Heart left ventricle (tissue), 16 donors: ENCODE results near the gene KRTAP8-1. TPM values are rescaled to one million over a fixed set of nuclear protein-coding genes. Genes with fewer than 3 reads are reported as not detected.
A peak's percentile ranks its signal among the peaks of the same experiment; 100 is the strongest.

Experiments
- ATAC-seq, 4 donors: fragments of 200-7000 bp; cut with Tn5 transposase; one replicate each; pipeline ENCODE4 v1.9.1; 2020 to 2022; ENCODE audit warnings: moderate library complexity in 4 of 4, mild to moderate bottlenecking in 3 of 4, moderate number of reproducible peaks in 1 of 4
- DNase-seq, 5 donors: peaks; one replicate each; pipeline ENCODE4 v3.0.0-alpha.2; 2020
- H3K27ac ChIP-seq, 12 donors: fragments of 200-600 bp; sonication (generic) in 4 of 12; one replicate each; pipeline versions ENCODE4 v1.5.0 to v1.8.0; 2016 to 2022; ENCODE audit warnings: mild to moderate bottlenecking in 2 of 12
- H3K27me3 ChIP-seq, 9 donors: fragments of 200-600 bp; sonication (generic) in 2 of 9; one replicate each; pipeline versions ENCODE4 v1.5.1 to v1.8.0; 2016 to 2022; ENCODE audit warnings: mild to moderate bottlenecking in 3 of 9
- H3K36me3 ChIP-seq, 9 donors: fragments of 200-600 bp; sonication (generic) in 2 of 9; one replicate each; pipeline versions ENCODE4 v1.5.0 to v1.8.0; 2018 to 2022; ENCODE audit warnings: mild to moderate bottlenecking in 2 of 9
- H3K4me1 ChIP-seq, 12 donors: fragments of 200-600 bp; sonication (generic) in 4 of 12; one replicate each; pipeline versions ENCODE4 v1.5.0 to v1.8.0; 2016 to 2022; ENCODE audit warnings: mild to moderate bottlenecking in 3 of 12
- H3K4me3 ChIP-seq, 12 donors: fragments of 200-600 bp; sonication (generic) in 4 of 12; one replicate each; pipeline versions ENCODE4 v1.5.0 to v1.8.0; 2017 to 2022; ENCODE audit warnings: mild to moderate bottlenecking in 9 of 12, moderate library complexity in 4 of 12
- H3K9me3 ChIP-seq, 12 donors: fragments of 200-600 bp; sonication (generic) in 4 of 12; one replicate each; pipeline versions ENCODE4 v1.5.0 to v1.8.0; 2016 to 2022; ENCODE audit warnings: mild to moderate bottlenecking in 1 of 12
- CTCF ChIP-seq, 12 donors: fragments of 200-600 bp; sonication (generic) in 4 of 12; IDR thresholded peaks; one replicate each; pipeline versions ENCODE4 v1.5.0 to v1.8.0; 2018 to 2022; ENCODE audit warnings: antibody characterized with exemption in 12 of 12, mild to moderate bottlenecking in 5 of 12
- POLR2A ChIP-seq, 2 donors: fragments of 450-650 bp; IDR thresholded peaks; one replicate each; pipeline ENCODE4 v1.6.1; 2017; ENCODE audit warnings: antibody characterized with exemption in 2 of 2, mild to moderate bottlenecking in 2 of 2, moderate library complexity in 2 of 2
- WGBS, 4 donors: extraction: QIAGEN DNeasy Blood & Tissue Kit in 2 of 4; methylation state at CpG; one replicate each; pipeline versions ENCODE4 v1.1.5 to v1.1.7; 2013 to 2018; 5-methylcytosine and 5-hydroxymethylcytosine counted together
- intact Hi-C, 10 donors: fragments of 100-400 bp; cut with DNase I; formaldehyde crosslinking; loops; one replicate each; pipeline versions ENCODE4 v1.11.1 to v1.14.2; 2022
- polyA plus RNA-seq, 2 donors: library from polyadenylated mRNA; stranded (reverse); fragments of 200-250 nt; gene quantifications; one replicate each; pipeline ENCODE4 v1.2.3, GENCODE V29; 2013
- total RNA-seq, 9 donors: library from RNA; depleted of rRNA in 2 of 9; stranded (reverse); fragments of >200 nt in 2 of 9; fragmentation: NEBNext Ultra II Directional in 3 of 9; extraction: Animal tissue kit (Norgen Biotek cat#: 25700) in 3 of 9; gene quantifications; one replicate each; pipeline versions ENCODE4 v1.1.0 to v1.2.4, GENCODE V29; 2016 to 2023
- donor health status: ischemic (EF 13 %, LVEDD 7.1; RV severe dilation, severe dysfunction).
- donor health status: healthy with polysubstance abuse.
- donor health status: DM: no; HTN: yes; CAD: no.
- donor health status: DM: no; HTN: no; CAD: no.
- donor health status: ischemic (EF 25% LVEDD 6.9; RV normal size, moderate dysfunction).
- donor health status: ischemic (EF 25% LVEDD 5.7; RV mildly dilated, moderate dysfunction).
- donor health status: healthy.
- donor health status: DM: yes; HTN: yes; CAD: no.
- donor health status: ischemic (EF 35%, LVEDD 5.7; RV mildly dilated, moderate dysfunction).
- donor health status: nonischemic (EF 11% LVEDD 7.7; RV severe dilation, severe dysfunction).
- donor health status: DM: yes; HTN: yes; CAD: no.
- donor health status: PGD.
- donor health status: ischemic (EF 29% LVEDD 5.4; RV normal size, mild dysfunction).
- donor health status: nonischemic (EF 23%, LVEDD 6.1; RV moderate dilation, normal function).

Gene KRTAP8-1
- total and polyA plus RNA-seq, 11 donors: not detected

- no peak for ATAC-seq
- intact Hi-C loops: loop anchor here in 2 of 10 donors (5.0 to 10.0 kb wide), 3 partner anchors 146 to 246 kb away; no protein-coding TSS in a partner anchor
- H3K9me3 ChIP-seq: no peaks in the 10 kb centered on the region
- DNase-seq: no peak
- no peak overlapping the region for H3K27ac ChIP-seq
- H3K27me3 ChIP-seq: no peaks in the 10 kb centered on the region
- H3K4me1 ChIP-seq: no peaks in the 10 kb centered on the region
- no peak overlapping the region for H3K4me3 ChIP-seq
- no peak for TF ChIP-seq POLR2A (IDR thresholded peaks at IDR 0.05)
- WGBS, 4 donors: 86 to 92% (median 91%) methylated on average over 6 of the region's 6 CpGs
- no peaks in the 10 kb centered on the region for H3K36me3 ChIP-seq
These were observed 25.5 kb upstream of the KRTAP8-1 start for GRCh38 chr21:30838536-30838935.

- ATAC-seq (no peak), DNase-seq (no peak)
- peaks cover 0 to 18% (median 5%) of the 10 kb centered on the region in 12 donors for H3K9me3 ChIP-seq
- no peaks in the 10 kb centered on the region for H3K36me3 ChIP-seq
- H3K27ac ChIP-seq: no peak overlapping the region
- no peaks in the 10 kb centered on the region for H3K4me1 ChIP-seq
- H3K27me3 ChIP-seq: no peaks in the 10 kb centered on the region
- H3K4me3 ChIP-seq: no peak overlapping the region
- intact Hi-C loops: loop anchor here in 7 of 10 donors (1.0 to 10.0 kb wide), 5 partner anchors 154 to 256 kb away; no protein-coding TSS in a partner anchor
- TF ChIP-seq CTCF (IDR thresholded peaks at IDR 0.05): peak; percentile 17 to 65 (median 46)
- TF ChIP-seq POLR2A (IDR thresholded peaks at IDR 0.05): no peak
- WGBS, 4 donors: 26 to 37% (median 30%) methylated on average over 6 of the region's 6 CpGs
These were observed 18.2 kb upstream of the KRTAP8-1 start for GRCh38 chr21:30831194-30831765.

GRCh38 chr21:30829659-30830058, 16.6 kb upstream of the KRTAP8-1 start, which contains the start of gene KRTAP7-1:
Gene KRTAP7-1 (minus strand): TSS chr21:30829759. CDS start chr21:30829698, 61 bp downstream.
- H3K4me3 ChIP-seq: no peak within 1 kb of the TSS
- H3K36me3 ChIP-seq: no peaks in the 10 kb centered on the region
- TF ChIP-seq POLR2A (IDR thresholded peaks at IDR 0.05): no peak
- TF ChIP-seq CTCF (IDR thresholded peaks at IDR 0.05): no peak
- no peak for ATAC-seq
- H3K9me3 ChIP-seq: peaks cover 0 to 20% (median 7%) of the 10 kb centered on the region in 12 donors
- intact Hi-C loops: loop anchor here in 6 of 10 donors (5.0 to 10.0 kb wide), 4 partner anchors 155 to 258 kb away; no protein-coding TSS in a partner anchor
- H3K27ac ChIP-seq: no peak within 1 kb of the TSS
- no peaks in the 10 kb centered on the region for H3K4me1 ChIP-seq
- 73 to 84% (median 77%) methylated on average over 4 of the region's 4 CpGs for WGBS, 4 donors
- no peaks in the 10 kb centered on the region for H3K27me3 ChIP-seq
- DNase-seq: no peak

- DNase-seq: no peak
- Histone ChIP-seq H3K4me3 (no peak overlapping the region), H3K4me1 (no peaks in the 10 kb centered on the region), H3K36me3 (no peaks in the 10 kb centered on the region), H3K27ac (no peak overlapping the region), H3K9me3 (no peaks in the 10 kb centered on the region), H3K27me3 (no peaks in the 10 kb centered on the region)
- no peak for ATAC-seq
- WGBS, 4 donors: 60 to 67% (median 62%) methylated on average over 7 of the region's 7 CpGs
- TF ChIP-seq POLR2A (IDR thresholded peaks at IDR 0.05) (no peak), CTCF (IDR thresholded peaks at IDR 0.05) (no peak)
- intact Hi-C loops: no loop called here
These were observed 6.0 kb upstream of the KRTAP8-1 start for GRCh38 chr21:30818837-30819610.
